Motor neuron (in vitro differentiated cells): ENCODE data around the gene NRG2. TPM values are rescaled to one million over a fixed set of nuclear protein-coding genes. Genes with fewer than 3 reads are reported as not detected.

Experiments used
- ATAC-seq, 8 experiments: fragments of 200-7000 bp; cut with Tn5 transposase; replicated peaks in 6 of 8; 2 replicates each; pipeline ENCODE4 v1.8.0; 2021; ENCODE audit warnings: mild to moderate bottlenecking in 8 of 8, moderate library complexity in 8 of 8
- H3K27ac ChIP-seq, 2 donors: fragments of 250-450 bp; sonication (Bioruptor Pico); 2 replicates each; pipeline ENCODE4 v1.9.0; 2021; ENCODE audit warnings: antibody characterized with exemption in 2 of 2, mild to moderate bottlenecking in 2 of 2, moderate library complexity in 1 of 2
- H3K4me1 ChIP-seq, 2 donors: fragments of 250-450 bp; sonication (Bioruptor Pico); replicated peaks in 1 of 2; 2 replicates each; pipeline ENCODE4 v1.6.1; 2021; ENCODE audit warnings: antibody characterized with exemption in 2 of 2, mild to moderate bottlenecking in 2 of 2, moderate library complexity in 1 of 2
- H3K4me3 ChIP-seq, 5 donors: fragments of 250-450 bp; sonication (Bioruptor Pico); 2 replicates each; pipeline ENCODE4 v1.9.0; 2021; ENCODE audit warnings: antibody characterized with exemption in 5 of 5, mild to moderate bottlenecking in 5 of 5, moderate library complexity in 4 of 5
- WGBS, 10 experiments: fragments of 450-650 bp; shearing (Covaris generic); methylation state at CpG; one replicate each; pipeline ENCODE4 v1.0.0; 2022; 5-methylcytosine and 5-hydroxymethylcytosine counted together
- in situ Hi-C, 9 experiments: fragments of 400-800 bp; cut with MboI; loops; one replicate each; pipeline ENCODE4 v1.15.0; 2021; ENCODE audit warnings: low sequenced_read_pairs in 9 of 9, low pct_unique_long_range_greater_than_20kb in 2 of 9; ENCODE audit not compliant: unreplicated experiment in 9 of 9
- total RNA-seq, 8 experiments: library from RNA; unstranded; fragments of 300-600 nt; gene quantifications; 2 replicates each; pipeline versions ENCODE4 v1.2.3 to v1.2.4, GENCODE V29; 2022

Gene NRG2
- total RNA-seq, 8 experiments from 2014 or later = 0.28 to 1.8 (median 0.71) TPM; not detected in 1

GRCh38 chr5:140056880-140057279 lies 13.8 kb upstream of the NRG2 start:
- in situ Hi-C loops = loop anchor here in 4 of 9 experiments (25.0 kb wide), 1 partner anchor 105 kb away; no protein-coding TSS in a partner anchor
- ATAC-seq = no peak
- WGBS, 10 experiments = 25 to 100% (median 76%) methylated on average over 1 of the region's 1 CpG; no CpG with 5 or more reads in 4 of the 10 experiments
- Histone ChIP-seq H3K4me3 (no peak overlapping the region), H3K4me1 (no peaks in the 10 kb centered on the region), H3K27ac (no peak overlapping the region)

- ATAC-seq = no peak
- no peak overlapping the region for H3K4me3 ChIP-seq
- WGBS, 10 experiments = 0 to 70% (median 29%) methylated on average over 1 to 2 of the region's 3 CpGs; no CpG with 5 or more reads in 6 of the 10 experiments
- in situ Hi-C loops = loop anchor here in 4 of 9 experiments (25.0 kb wide), 1 partner anchor 107 kb away; no protein-coding TSS in a partner anchor
- no peaks in the 10 kb centered on the region for H3K4me1 ChIP-seq
- H3K27ac ChIP-seq = no peak overlapping the region
These were observed 12.1 kb upstream of the NRG2 start for GRCh38 chr5:140055152-140055551.

GRCh38 chr5:140054086-140054689 lies 11.1 kb upstream of the NRG2 start:
- 60 to 100% (median 84%) methylated on average over 1 of the region's 1 CpG for WGBS, 10 experiments
- in situ Hi-C loops = loop anchor here in 4 of 9 experiments (25.0 kb wide), 1 partner anchor 108 kb away; no protein-coding TSS in a partner anchor
- H3K4me3 ChIP-seq = no peak overlapping the region
- no peak overlapping the region for H3K27ac ChIP-seq
- no peaks in the 10 kb centered on the region for H3K4me1 ChIP-seq
- no peak for ATAC-seq

GRCh38 chr5:140051950-140052349 lies 8.9 kb upstream of the NRG2 start:
- no peak overlapping the region for H3K27ac ChIP-seq
- WGBS, 10 experiments = 0 to 50% (median 33%) methylated on average over 1 of the region's 1 CpG; no CpG with 5 or more reads in 5 of the 10 experiments
- no peaks in the 10 kb centered on the region for H3K4me1 ChIP-seq
- in situ Hi-C loops = loop anchor here in 4 of 9 experiments (25.0 kb wide), 1 partner anchor 110 kb away; no protein-coding TSS in a partner anchor
- no peak overlapping the region for H3K4me3 ChIP-seq
- ATAC-seq = no peak

DNA sequence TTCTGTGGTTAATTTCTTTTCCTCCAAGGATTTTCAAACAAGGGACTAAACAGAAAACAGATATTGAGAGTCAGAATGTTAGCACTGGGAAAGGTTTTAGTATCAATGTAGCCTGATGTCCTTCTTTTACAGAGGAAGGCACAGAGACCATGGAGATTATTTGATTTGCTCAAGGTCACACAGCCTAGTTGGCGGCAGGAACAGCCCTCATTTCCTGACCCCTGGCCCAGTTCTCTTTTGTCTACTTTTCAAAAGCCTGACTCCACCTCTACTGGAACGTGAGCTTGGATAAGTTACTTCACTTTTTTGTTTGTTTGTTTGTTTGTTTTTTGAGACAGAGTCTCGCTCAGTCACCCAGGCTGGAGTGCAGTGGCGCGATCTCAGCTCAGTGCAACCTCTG lies 6.6 kb upstream of the NRG2 start:
- H3K4me1 ChIP-seq = no peaks in the 10 kb centered on the region
- WGBS, 10 experiments = 25 to 100% (median 60%) methylated on average over 1 to 5 of the region's 5 CpGs; no CpG with 5 or more reads in 3 of the 10 experiments
- H3K4me3 ChIP-seq = no peak overlapping the region
- ATAC-seq = no peak
- in situ Hi-C loops = loop anchor here in 4 of 9 experiments (25.0 kb wide), 1 partner anchor 113 kb away; no protein-coding TSS in a partner anchor
- H3K27ac ChIP-seq = no peak overlapping the region

DNA sequence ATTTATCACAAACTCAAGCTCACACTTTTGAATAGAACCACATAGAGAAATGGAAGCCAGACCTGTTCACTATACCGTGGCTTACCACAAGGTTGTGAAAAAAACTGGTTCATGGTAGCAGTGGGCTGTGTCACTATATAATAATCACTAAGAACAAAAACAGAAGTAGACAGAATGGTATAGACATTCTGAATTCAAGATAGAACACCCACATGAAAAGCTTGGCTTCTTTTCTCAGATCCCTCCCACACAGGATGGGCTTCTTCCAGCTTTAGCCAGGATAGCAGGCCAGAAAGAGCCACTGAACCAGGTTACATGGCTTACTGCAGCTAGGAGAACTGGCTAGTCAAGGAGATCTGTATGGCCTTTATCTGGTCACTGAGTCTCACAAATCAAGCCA lies 6.1 kb upstream of the NRG2 start:
- H3K4me3 ChIP-seq = no peak overlapping the region
- in situ Hi-C loops = no loop called here
- no peak overlapping the region for H3K27ac ChIP-seq
- no peak for ATAC-seq
- H3K4me1 ChIP-seq = no peaks in the 10 kb centered on the region
- 71 to 100% (median 80%) methylated on average over 1 of the region's 1 CpG; no CpG with 5 or more reads in 3 of the 10 experiments for WGBS, 10 experiments

GRCh38 chr5:140044041-140044440 lies 942 bp upstream of the NRG2 start:
- in situ Hi-C loops = no loop called here
- H3K27ac ChIP-seq = no peak overlapping the region
- H3K4me1 ChIP-seq = peaks cover 4 to 6% of the 10 kb centered on the region in 2 donors
- no peak overlapping the region for H3K4me3 ChIP-seq
- ATAC-seq = no peak
- 0 to 50% (median 46%) methylated on average over 1 of the region's 1 CpG; no CpG with 5 or more reads in 6 of the 10 experiments for WGBS, 10 experiments

GRCh38 chr5:140043508-140043872 lies 391 bp upstream of the NRG2 start:
- Histone ChIP-seq H3K4me1 (peaks cover 4 to 6% of the 10 kb centered on the region in 2 donors), H3K27ac (no peak overlapping the region), H3K4me3 (peak overlapping the region; percentile 44 to 56 (median 52))
- WGBS, 10 experiments = 0 to 17% (median 1%) methylated on average over 2 to 11 of the region's 12 CpGs; no CpG with 5 or more reads in 4 of the 10 experiments
- peak; percentile 26 to 60 (median 48) for ATAC-seq
- in situ Hi-C loops = no loop called here

DNA sequence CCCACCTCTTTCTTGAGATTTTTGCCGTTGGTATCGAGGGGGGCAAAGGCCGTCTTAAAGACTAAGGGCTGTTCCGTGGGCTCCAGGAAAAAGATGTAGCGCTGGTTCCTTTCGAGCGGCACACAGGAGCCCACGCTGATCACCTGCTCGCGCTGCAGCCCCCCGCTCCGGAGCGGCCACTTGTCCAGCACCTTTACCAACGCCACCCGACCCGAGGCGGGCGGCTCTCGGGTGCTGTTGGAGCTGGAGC lies 781 bp downstream of the NRG2 start:
- in situ Hi-C loops = no loop called here
- peak overlapping the region; percentile 44 to 56 (median 52) for H3K4me3 ChIP-seq
- no peak overlapping the region for H3K27ac ChIP-seq
- no peak for ATAC-seq
- 0 to 13% methylated on average over 3 to 5 of the region's 19 CpGs; no CpG with 5 or more reads in 8 of the 10 experiments for WGBS, 10 experiments
- H3K4me1 ChIP-seq = peaks cover 4 to 6% of the 10 kb centered on the region in 2 donors

DNA sequence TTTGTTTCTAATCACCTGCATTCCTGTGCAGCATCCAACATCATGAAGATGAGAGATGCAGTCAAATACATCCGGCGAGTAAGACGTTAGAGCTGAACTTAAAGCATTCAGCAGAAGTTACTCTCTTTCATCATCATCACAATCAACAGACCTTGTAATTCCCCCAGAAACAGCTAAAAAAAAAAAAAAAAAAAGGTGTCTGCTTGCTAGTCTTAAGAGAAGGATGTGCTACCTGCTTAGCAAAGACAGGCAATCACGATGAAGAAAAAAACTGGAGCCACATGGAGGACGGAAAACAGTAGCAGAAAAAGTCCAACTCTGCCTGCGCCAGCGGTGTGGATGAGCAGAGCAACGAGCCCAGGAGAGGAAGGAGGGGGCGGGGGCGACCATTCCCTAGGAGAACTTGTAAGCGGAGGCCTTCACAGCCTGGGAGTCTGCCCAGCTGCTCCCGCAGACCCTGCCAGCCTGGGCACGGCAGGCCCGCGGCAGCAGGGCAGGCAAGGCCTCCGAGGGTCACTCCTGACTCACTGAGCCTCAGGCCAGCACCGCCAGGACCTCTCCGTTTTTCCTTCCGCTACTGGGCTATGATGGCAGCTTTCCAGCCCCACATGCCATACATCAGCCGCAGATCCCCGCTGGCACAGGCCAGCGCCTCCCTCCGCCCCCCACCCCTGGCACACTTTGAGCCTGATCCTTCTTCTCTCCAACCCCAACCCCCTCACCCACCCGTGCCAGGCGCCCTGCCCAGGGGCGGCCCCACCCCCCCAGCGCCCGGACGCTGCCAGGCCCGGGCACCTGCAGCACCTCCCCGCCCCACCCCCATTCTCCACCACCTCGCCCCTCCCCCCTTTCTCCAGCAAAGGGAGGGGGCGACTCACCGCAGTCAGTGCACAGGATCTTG lies 1.4 kb downstream of the NRG2 start:
- peak in 3 of 8 experiments; percentile 2 to 23 (median 10) for ATAC-seq
- in situ Hi-C loops = no loop called here
- Histone ChIP-seq H3K4me1 (peaks cover 4 to 6% of the 10 kb centered on the region in 2 donors), H3K27ac (no peak overlapping the region), H3K4me3 (peak overlapping the region; percentile 44 to 56 (median 52))
- WGBS, 10 experiments = 0 to 61% (median 29%) methylated on average over 1 to 12 of the region's 34 CpGs; no CpG with 5 or more reads in 1 of the 10 experiments

GRCh38 chr5:140041099-140041491 lies 2.0 kb downstream of the NRG2 start:
- ATAC-seq = no peak
- Histone ChIP-seq H3K4me1 (peaks cover 4 to 6% of the 10 kb centered on the region in 2 donors), H3K27ac (no peak overlapping the region), H3K4me3 (peak overlapping the region in 2 of 5 donors; percentile 52 to 56)
- in situ Hi-C loops = no loop called here
- 39 to 88% (median 67%) methylated on average over 2 to 4 of the region's 4 CpGs; no CpG with 5 or more reads in 2 of the 10 experiments for WGBS, 10 experiments

- no peak overlapping the region for H3K27ac ChIP-seq
- H3K4me1 ChIP-seq = peaks cover 4 to 6% of the 10 kb centered on the region in 2 donors
- H3K4me3 ChIP-seq = peak overlapping the region in 1 of 5 donors; percentile 56
- in situ Hi-C loops = no loop called here
- ATAC-seq = no peak
- 0 to 86% (median 55%) methylated on average over 1 of the region's 1 CpG; no CpG with 5 or more reads in 4 of the 10 experiments for WGBS, 10 experiments
These were observed 2.7 kb downstream of the NRG2 start for GRCh38 chr5:140040358-140040757.

DNA sequence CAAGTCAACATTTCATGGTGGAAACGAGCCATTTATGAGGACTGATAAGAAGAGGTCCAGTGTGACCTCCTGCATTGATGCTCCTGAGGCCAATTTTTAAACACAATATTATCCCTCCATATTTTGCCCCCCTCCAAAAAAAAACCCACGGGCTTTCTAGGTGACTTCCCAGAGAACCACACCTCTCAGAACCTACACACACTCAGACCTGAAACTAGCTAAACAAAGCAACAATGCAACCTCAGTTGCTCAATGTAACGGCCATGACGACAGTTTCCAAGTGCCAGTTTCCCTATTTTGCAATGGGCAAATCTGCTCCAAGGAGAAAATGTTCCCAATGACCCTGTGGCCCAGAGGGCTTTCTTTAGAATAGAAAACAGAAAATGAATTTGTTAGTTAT lies 3.5 kb downstream of the NRG2 start:
- Histone ChIP-seq H3K27ac (no peak overlapping the region), H3K4me1 (peaks cover 4 to 6% of the 10 kb centered on the region in 2 donors), H3K4me3 (no peak overlapping the region)
- no peak for ATAC-seq
- in situ Hi-C loops = no loop called here
- 14 to 73% (median 60%) methylated on average over 1 to 4 of the region's 4 CpGs; no CpG with 5 or more reads in 2 of the 10 experiments for WGBS, 10 experiments
